Stimulated activated CD4-positive, alpha-beta T cell treated with anti-CD3 and anti-CD28 coated beads, Interleukin-2, amount 100 ng/mL, for 48 hours (primary cell): ENCODE results near the gene TTC24.
"Not testable (repeated sequence)": the region's sequence is repeated elsewhere in the genome, so short reads cannot be mapped to it uniquely, and the experiment has no call there.

ENCODE experiments used
- DNase-seq, 2 donors: peaks; one replicate each; pipeline ENCODE4 v3.0.0-alpha.2; 2020

TTC24 gene

DNA sequence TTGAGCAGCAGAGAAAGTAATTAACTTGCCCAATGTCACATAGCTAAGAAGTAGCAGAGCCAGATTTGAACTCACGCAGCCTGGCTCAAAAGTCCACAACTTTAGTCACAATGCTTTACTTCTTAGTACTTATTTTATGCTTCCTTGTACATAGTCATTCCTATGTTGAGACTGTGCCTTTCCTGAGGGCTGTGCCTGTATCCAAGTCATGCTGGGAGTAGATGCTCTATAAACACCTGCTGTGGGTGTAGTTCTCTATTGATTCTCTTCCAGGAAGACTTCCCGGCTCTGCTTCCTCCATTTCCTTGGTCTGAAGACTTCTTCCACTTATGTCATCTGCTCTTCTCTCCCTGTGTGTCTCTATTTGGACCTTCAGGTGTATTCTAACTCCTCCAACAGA lies 23.8 kb upstream of the TTC24 start:
- DNase-seq = no peak

DNA sequence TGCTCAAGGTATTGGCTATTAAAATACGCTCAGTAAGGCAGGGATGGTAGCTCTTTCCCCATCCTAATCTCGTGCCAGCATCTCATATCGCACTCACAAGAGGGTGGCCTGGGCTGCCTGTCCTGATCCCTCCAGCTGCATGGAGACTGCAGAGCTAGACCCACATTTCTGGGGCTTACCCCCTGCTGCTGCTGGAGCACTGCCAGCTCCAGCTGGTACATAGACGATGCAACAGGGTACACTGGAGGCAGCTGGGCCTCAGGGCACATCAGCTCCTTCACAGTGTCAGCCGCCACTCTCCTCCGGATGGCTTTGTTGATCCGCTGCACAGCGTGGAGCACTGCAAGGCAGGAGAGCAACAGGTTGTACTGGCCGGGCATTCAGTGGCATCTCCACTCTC lies 23.2 kb upstream of the TTC24 start:
- no peak for DNase-seq

DNA sequence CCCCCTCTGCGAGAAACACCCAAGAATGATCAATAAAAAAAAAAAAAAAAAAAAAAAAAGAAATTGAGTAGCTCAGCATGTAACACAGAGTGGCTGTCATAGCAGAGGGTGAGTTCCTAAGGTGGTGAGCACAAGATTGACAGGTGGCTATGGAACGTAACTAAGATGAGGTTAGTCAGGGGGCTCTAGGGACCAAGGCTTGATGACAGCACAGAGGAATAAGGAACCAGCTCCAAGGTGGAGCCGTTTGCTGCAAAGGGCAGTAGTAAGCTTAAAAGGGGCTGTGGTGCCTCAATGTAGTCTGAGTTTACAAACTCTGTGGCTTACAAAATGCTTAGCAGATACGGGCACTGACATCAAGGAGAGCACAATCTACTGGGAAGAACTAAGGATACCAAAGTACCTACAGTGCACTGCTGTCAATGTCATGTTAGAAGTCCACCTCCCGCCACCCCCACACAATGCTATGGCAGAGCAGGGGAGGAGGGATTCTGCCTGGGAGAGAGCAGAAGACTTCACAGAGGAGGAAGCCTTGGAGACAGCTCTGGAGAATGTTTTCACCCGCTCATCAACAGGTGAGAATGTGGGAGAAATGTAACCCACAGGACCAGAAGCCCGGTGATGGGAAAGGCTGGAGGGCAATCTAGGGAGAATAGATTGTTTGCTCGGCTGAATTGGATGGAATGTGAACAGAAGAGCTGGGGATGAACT lies 20.3 kb upstream of the TTC24 start:
- no peak for DNase-seq

DNA sequence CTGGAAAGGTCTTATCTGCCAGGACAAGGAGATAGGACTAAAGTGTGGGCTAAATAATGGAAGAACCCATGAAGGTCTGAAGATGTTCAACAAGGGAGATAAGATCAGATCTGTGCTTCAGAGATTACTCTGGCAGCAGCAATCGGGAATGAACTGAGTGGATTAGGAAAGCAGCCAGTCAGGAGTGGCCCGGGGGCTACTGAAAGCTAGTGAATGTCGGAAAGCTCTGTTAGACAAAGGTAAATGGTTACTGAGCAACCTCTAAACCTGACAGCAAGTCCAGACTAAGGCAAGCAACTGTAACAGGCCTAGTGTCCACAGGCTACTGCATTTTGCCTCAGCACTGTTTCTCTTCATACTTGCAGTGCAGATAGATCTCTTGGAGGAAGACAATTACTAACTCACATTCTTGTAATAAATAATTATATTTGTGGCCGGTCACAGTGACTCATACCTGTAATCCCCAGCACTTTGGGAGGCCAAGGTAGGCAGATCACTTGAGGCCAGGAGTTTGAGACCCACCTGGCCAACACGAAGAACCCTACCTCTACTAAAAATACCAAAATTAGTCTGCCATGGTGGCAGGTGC lies 19.6 kb upstream of the TTC24 start:
- DNase-seq = no peak

DNA sequence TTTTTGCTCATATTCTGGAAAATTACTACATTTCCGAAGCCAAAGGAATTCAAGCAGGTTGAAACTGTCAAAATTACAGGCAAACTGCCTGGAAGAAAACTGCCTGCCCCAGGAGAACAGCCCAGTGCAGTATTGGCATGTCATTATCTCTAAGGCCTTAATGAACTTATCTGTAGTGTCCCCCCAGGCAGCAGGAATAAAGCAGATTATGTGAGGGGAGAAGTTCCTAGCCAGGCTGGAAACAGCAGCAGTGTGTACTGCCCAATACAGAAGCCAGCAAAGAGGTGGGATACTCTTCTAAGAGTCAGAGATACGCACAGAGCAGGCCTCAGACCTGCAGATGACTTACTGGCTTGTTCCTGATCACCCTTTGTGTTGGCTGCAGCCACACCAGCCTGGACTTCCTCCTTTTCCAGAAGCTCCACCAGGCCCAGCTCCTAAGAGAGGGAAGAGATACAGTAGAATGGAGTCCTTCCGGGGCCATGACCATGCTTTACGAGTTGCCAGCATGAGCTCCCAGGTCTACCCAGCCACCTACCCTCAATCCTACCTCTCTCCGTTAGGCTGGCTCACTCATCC lies 18.8 kb upstream of the TTC24 start:
- DNase-seq = no peak

DNA sequence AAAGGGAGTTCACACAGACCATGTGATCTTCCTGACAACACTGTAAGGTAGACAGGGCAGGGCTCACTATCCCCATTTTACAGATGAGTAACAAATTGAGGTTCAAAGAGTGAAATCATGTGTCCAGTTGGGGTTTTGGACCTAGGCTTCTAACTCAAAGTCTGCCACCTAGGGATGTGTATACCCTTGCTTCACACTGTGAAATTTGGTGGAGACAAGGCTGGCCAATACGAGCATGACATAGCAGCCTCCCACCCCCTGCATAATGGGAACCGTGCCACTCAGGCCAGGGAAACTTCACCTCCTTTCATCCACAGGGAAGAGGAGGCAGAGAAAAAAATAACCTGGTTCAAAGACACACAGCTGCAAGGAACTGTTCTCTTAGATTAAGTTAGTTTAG lies 14.0 kb upstream of the TTC24 start:
- no peak for DNase-seq

DNA sequence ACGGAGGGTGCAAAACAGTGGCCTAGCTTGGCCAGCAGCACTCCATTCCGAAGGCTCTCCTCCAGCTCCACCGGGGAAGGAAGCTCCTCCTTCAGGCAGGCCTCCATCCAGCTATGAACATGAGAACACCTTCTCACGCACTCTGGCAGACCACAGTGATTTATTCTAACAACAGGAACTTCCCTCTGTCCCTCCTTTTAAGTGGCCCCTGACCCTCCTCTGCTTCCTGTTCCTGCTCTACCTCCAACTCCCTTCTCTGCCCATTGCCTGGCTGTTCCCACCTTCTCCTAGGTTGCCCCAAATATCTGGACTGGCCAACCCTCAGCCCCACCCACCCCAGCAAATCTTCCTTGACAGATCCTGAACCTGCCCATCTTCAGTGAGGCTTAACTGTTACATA lies 13.1 kb upstream of the TTC24 start:
- DNase-seq = no peak

DNA sequence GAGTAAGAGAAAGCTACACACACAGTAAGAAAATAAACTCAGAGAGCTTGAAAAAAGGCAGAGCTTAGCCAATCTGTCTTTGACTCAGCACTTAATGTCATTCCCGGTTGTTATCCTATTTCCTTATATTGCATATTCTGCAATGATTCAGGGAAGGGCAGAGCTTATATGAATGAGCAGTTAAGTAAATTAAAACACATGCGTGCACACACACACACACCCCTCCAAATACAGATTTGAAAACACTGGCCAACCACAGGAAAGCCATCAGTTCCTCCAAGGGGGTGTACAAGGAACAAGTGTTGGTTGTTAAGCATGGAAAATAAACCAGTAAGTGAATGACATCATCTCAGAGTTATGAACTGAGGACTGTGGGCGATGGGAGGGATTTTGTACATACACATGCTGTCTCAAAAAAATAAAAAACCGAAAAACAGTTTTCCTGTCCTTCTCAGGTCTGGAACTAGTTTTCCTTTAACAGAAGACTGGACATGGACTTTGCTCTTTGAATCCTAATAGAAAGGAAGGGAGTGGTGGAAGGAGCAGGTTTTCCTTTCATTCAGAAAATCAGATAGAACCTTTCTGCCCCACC lies 8.2 kb upstream of the TTC24 start:
- DNase-seq = no peak

DNA sequence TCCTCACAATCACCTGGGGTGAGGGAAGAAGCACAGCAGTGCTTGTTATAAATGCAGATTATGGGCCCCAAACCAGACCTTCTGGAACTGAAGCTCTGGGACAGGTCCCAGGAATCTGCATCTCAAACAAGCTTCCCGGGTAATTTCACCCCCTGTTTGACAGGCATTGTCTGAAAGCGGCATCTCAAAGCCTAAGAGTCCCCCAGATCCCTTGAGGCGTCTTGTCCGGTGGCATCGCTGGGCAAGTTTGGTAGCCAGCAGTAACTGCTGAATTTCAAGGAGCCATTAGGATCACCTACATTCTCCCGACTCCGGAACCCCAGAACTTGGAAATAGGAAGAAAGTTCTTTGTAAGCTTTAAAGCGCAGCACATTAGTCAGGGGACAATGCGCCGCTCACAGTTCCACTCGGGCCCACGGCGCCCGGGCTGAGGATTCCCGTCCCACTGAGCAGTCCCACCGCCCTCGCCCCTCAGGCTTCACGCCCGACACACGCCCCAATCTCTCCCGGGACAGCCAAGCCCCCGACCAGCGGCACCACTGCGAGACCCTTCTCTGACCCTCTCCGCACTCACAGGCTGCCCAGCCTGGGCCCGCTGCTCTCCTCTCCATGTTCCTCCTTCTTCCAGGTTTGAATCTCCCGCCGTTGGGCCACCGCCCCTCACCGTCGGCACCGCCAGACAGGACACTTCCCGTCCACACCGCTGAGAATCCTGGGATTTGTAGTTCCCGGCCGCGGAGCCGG lies 7.4 kb upstream of the TTC24 start, which contains the start of gene IQGAP3:
Gene IQGAP3 (minus strand): TSS at position 647 of the 744 bp plus-strand sequence. CDS start 36 bp downstream, at position 611.
- peak; percentile 61 to 63 for DNase-seq

DNA sequence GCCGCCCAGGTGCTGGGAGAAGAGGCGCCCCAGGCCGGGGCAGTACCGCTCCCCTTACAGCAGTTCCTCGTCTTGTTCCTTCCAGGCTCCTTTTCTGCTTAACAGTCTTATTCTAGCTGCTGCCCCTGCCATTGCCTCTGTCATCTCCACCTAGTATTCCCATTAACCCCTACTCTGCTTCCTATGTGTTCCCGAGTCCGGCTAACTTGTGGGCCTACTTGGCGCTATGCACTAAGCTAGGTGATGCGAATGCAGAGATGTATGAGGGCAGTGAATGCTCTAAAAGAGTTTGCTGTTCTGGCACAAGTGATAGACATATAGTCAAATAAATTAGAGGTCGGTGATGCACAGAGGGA lies 6.9 kb upstream of the TTC24 start:
- DNase-seq = no peak

DNA sequence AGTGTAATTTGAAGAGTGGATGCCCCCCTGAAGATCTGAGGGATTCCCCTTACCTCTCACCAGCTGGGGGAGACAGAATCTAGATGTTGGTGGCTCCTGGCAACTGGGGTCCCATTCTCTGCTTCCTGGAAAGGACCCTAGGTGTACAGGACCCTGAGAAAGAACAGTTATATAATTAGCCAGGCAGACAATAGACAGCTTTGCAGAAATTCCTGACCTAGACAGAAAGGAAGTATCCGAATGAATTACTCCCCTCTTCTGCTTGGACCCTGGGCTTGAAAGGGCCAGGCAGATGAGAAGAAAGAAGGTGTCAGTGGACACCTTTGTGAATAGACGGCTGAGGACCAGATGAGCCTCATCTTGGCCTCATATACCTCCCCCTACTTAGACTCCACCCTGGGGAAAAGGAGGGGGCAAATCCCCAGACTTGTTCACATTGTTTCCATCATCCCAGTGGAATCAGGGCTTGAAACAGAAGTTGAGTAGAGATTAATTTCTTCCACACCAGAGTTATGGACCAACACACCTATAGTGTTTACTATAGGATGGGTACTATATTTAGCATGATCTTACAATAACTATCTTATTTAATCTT lies 5.4 kb upstream of the TTC24 start:
- DNase-seq = no peak

DNA sequence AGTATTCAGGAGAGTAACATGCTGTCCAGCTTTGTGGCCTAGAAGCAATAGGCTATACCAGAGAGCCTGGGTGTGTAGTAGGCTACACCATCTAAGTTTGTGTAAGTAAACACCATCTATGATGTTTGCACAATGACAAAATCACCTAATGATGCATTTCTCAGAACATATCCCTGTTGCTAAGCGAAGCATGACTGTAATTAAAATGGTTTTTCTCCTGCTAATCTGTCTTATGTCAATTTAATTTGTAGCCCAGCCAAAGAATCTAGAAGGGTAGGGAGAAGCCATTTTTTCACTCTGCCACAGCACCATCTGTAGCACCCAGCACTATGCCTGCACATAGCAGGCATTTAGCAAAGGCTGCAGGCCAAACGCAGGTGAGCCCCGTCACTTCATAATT lies 2.0 kb upstream of the TTC24 start:
- DNase-seq = no peak

DNA sequence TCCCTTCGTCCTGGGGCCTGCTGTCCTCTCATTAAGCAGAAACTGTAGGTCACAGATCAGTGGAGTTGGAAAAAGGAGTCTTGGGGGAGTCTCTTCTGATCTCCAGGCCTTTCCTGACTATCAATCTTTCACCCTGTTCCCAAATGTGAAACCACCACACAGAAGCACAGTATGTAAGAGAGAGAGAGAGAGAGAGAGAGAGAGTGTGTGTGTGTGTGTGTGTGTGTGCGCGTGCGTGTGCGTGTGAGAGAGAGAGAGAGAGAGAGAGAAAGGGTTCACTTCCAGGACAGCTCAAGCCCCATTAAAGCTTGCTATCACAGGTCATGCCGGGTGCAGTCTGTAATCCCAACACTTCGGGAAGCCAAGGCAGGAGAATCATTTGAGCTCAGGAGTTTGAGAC lies 1.5 kb upstream of the TTC24 start:
- no peak for DNase-seq

DNA sequence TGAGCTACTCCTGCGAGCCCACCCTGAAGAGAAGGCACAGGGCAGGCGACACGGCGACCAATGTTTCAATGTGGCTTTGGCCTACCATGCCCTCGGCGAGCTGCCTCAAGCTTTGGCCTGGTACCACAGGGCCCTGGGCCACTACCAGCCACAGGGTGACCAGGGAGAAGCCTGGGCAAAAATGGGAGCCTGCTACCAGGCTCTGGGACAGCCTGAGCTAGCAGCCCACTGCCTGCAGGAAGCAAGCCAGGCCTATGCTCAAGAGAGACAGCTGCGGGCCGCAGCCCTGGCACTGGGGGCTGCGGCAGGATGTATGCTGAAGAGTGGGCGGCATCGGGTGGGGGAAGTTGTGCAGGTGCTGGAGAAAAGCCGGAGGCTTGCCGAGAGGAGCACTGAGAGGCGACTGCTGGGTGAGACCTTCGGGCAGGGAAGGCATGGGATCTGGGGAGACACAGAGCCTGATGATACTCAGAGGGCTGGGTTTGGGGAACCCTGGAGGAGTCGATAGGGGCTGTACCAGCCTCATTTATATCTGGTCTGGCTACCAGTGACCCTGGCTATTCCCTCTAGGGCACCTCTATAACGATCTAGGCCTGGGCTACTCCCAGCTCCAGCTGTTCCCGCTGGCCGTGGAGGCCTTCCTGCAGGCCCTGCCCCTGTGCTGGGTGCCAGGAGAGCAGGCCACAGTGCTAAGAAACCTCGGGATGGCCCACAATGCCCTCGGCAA lies 2.3 kb downstream of the TTC24 start:
- DNase-seq = no peak

DNA sequence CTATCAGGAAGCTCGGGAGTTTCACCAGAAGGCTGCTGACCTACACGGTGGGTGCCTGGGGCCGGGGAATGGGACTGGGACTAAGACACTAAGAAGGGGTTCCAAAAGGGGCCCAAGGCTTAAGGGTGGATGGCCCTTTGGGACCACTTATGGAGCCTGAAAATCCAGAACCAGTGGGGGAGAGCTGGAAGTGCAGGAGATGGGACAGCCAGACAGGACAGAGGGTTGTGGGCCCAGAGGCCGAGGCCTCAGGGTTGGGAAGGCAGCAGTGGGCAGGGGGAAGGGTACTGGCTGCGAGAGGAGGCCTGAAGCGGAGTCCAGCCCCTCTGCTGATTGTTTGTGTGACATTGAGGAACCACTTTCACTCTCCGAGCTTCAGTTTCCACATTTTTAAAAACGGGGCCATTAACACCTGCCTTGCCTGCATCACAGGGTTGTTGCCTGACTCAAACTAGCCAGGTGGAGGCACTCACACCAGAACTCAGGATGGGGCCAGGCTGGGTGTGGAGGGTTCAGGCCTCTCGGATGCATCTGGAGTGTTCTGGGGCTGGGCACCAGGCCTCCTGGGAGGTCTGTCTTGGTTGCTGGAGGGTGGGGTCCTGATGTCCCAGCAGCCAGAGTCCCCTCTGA lies 3.0 kb downstream of the TTC24 start:
- no peak for DNase-seq

DNA sequence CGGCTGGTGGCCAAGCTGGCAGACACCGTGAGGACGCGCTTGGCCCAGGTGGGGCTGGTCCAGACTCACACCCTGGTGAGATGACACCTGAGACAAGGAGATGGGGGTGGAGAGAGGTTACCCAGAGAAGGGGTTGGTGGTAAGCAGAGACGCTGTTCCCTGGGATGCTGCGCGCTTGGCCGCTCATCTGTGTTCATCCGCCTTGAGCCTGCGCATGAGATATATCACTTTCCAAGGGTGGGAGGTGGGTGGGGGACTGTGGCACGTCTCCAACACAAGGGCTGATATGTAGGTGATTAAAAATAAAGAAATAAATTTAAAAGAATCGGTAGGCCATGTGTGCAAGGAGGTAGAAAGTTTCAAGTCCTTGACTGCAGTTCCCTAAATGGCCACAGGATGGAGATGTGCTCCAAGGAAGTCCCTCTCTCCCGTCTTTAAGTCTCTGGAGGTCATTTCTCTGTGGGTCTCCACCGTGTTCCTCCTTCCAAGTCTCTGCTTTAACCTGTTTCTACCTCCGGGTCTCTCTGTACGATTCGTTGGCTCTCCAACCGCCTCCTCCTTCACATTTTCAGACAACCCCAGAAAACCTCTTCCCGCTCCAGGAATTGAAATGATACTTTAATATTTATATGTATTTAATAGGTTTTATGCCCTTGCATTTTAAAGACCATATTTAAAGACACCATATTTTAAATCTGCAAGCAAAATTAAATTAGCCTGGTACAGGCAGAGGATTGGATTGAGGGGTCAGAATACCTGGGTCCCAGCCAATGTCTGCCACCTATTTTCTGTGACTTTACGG lies 4.5 kb downstream of the TTC24 start:
- DNase-seq = peak; percentile 77 to 79

DNA sequence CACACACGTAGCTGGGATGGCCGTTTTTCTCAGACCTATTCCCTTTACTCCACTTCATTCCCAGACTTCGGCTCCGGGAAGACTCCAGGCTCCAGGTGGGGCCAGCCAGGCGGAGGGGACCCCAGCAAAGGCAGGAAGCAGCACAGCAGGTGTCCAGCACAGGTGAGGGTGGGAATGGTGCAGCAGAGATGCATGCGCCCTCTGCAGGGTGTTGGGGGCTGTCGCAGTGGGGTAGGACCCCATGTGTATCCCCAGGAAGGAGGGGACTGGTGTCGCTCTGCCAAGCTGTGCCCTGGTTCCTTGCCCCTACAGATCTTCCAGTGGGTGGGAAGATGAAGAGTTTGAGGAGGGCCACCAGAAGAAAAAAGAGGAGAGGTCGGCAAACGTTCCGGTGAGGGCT lies 5.3 kb downstream of the TTC24 start:
- no peak for DNase-seq

DNA sequence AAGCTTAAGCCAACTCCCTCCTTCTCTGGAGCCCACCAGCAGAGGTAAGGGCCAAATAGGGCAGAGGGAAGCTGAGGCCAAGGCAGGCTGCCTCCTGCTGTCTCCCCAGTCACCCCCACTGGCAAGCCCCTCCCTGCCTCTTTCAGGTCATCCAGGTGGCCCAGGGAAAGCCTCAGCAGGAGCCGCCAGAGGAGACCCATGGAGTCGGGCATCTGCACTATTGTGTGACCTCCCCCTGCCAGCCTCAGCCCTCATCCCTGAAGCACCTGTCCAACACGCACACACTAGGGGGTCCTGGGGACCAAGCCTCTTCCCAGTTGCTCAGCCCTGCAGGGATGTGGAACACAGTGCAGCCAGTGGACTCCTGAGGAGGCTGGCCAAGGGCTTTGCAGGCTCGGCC lies 6.8 kb downstream of the TTC24 start:
- DNase-seq = no peak

DNA sequence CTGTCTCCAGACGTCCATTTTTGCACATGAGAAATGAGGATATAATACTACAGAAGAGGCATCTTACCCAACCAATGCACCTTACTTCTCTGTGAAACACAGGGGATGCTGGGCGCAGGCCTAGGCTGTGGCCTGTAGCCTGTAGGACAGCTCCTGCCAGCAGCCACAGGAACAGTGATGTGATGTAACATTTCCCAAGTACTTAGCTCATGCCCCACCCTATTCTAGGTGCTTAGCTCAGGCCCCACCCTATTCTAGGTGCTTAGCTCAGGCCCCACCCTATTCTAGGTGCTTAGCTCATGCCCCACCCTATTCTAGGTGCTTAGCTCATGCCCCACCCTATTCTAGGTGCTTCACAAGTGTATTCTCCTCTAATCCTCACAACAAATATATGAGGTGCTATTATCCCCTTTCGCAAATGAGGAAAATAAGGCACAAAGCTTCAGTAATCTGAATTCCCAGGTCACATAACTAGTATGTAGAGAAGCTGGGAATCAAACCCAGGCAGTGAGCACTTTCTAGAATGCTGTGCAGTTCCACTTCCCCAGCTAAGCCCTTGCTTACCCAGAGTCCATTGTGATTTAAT lies 7.5 kb downstream of the TTC24 start:
- no peak for DNase-seq

DNA sequence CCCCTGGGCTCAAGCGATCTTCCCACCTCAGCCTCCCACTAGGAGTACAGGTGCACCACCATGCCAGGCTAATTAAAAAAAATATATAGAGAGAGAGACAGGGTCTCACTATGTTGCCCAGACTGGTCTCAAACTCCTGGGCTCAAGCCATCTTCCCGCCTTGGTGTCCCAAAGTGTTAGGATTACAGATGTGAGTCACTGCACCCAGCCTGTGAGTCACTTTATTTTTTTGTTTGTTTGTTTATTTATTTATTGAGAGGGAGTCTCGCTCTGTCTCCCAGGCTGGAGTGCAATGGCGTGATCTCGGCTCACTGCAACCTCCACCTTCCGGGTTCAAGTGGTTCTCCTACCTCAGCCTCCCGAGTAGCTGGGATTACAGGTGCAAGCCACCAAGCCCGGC lies 8.4 kb downstream of the TTC24 start:
- DNase-seq = not testable (repeated sequence)

DNA sequence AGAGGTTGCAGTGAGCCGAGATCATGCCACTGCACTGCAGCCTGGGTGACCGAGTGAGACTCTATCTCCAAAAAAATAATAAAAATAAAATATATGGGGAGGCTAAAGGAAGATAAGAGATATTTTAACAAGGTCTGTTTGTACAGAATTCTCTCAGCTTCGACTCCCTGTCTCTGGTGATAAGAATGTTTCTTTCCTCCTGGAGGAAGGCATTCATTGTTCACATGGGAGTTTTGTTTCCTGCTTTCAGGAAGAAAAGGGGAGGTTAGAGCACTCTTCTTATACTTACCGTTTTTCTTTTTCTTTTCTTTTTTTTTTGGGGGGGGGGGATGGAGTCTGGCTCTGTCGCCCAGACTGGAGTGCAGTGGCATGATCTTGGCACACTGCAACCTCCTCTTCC lies 10.0 kb downstream of the TTC24 start:
- no peak for DNase-seq
